ENCODE data around the gene ZCCHC4.

Gene ZCCHC4

GRCh38 chr4:25343671-25344070 lies 31.1 kb downstream of the ZCCHC4 start:
- no peak for ATAC-seq
- TF ChIP-seq TCF4 (CRISPR knock-in tag; IDR thresholded peaks at IDR 0.05; ENCODE audit: borderline replicate concordance) (no peak), ZFP3 (CRISPR knock-in tag; IDR thresholded peaks at IDR 0.05) (no peak), POU6F1 (CRISPR knock-in tag; IDR thresholded peaks at IDR 0.05; ENCODE audit: borderline replicate concordance, low read depth) (no peak), BACH2 (CRISPR knock-in tag; IDR thresholded peaks at IDR 0.05; ENCODE audit: borderline replicate concordance) (no peak), TOX (CRISPR knock-in tag; IDR thresholded peaks at IDR 0.05; ENCODE audit: borderline replicate concordance) (no peak), RARB (CRISPR knock-in tag; IDR thresholded peaks at IDR 0.05) (no peak), SNAI2 (CRISPR knock-in tag; IDR thresholded peaks at IDR 0.05) (no peak), ZC3H10 (CRISPR knock-in tag; IDR thresholded peaks at IDR 0.05) (no peak), ZFP30 (CRISPR knock-in tag; IDR thresholded peaks at IDR 0.05) (no peak), PPARA (CRISPR knock-in tag; IDR thresholded peaks at IDR 0.05; ENCODE audit: borderline replicate concordance) (no peak), ZNF8 (CRISPR knock-in tag; IDR thresholded peaks at IDR 0.05) (no peak), GLIS3 (CRISPR knock-in tag; IDR thresholded peaks at IDR 0.05) (no peak), OSR1 (CRISPR knock-in tag; IDR thresholded peaks at IDR 0.05) (no peak), ZNF70 (CRISPR knock-in tag; IDR thresholded peaks at IDR 0.05) (no peak), CSDC2 (CRISPR knock-in tag; IDR thresholded peaks at IDR 0.05) (no peak), ESRRG (CRISPR knock-in tag; IDR thresholded peaks at IDR 0.05) (no peak)
- TF ChIP-seq, protein P1, sequence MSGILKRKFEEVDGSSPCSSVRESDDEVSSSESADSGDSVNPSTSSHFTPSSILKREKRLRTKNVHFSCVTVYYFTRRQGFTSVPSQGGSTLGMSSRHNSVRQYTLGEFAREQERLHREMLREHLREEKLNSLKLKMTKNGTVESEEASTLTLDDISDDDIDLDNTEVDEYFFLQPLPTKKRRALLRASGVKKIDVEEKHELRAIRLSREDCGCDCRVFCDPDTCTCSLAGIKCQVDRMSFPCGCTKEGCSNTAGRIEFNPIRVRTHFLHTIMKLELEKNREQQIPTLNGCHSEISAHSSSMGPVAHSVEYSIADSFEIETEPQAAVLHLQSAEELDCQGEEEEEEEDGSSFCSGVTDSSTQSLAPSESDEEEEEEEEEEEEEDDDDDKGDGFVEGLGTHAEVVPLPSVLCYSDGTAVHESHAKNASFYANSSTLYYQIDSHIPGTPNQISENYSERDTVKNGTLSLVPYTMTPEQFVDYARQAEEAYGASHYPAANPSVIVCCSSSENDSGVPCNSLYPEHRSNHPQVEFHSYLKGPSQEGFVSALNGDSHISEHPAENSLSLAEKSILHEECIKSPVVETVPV (CRISPR knock-in tag; IDR thresholded peaks at IDR 0.05): no peak
- TF ChIP-seq, protein P2, sequence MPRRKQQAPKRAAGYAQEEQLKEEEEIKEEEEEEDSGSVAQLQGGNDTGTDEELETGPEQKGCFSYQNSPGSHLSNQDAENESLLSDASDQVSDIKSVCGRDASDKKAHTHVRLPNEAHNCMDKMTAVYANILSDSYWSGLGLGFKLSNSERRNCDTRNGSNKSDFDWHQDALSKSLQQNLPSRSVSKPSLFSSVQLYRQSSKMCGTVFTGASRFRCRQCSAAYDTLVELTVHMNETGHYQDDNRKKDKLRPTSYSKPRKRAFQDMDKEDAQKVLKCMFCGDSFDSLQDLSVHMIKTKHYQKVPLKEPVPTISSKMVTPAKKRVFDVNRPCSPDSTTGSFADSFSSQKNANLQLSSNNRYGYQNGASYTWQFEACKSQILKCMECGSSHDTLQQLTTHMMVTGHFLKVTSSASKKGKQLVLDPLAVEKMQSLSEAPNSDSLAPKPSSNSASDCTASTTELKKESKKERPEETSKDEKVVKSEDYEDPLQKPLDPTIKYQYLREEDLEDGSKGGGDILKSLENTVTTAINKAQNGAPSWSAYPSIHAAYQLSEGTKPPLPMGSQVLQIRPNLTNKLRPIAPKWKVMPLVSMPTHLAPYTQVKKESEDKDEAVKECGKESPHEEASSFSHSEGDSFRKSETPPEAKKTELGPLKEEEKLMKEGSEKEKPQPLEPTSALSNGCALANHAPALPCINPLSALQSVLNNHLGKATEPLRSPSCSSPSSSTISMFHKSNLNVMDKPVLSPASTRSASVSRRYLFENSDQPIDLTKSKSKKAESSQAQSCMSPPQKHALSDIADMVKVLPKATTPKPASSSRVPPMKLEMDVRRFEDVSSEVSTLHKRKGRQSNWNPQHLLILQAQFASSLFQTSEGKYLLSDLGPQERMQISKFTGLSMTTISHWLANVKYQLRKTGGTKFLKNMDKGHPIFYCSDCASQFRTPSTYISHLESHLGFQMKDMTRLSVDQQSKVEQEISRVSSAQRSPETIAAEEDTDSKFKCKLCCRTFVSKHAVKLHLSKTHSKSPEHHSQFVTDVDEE (CRISPR knock-in tag; IDR thresholded peaks at IDR 0.05): no peak
- TF ChIP-seq, protein P3, sequence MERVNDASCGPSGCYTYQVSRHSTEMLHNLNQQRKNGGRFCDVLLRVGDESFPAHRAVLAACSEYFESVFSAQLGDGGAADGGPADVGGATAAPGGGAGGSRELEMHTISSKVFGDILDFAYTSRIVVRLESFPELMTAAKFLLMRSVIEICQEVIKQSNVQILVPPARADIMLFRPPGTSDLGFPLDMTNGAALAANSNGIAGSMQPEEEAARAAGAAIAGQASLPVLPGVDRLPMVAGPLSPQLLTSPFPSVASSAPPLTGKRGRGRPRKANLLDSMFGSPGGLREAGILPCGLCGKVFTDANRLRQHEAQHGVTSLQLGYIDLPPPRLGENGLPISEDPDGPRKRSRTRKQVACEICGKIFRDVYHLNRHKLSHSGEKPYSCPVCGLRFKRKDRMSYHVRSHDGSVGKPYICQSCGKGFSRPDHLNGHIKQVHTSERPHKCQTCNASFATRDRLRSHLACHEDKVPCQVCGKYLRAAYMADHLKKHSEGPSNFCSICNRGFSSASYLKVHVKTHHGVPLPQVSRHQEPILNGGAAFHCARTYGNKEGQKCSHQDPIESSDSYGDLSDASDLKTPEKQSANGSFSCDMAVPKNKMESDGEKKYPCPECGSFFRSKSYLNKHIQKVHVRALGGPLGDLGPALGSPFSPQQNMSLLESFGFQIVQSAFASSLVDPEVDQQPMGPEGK (CRISPR knock-in tag; IDR thresholded peaks at IDR 0.05; ENCODE audit: borderline replicate concordance): no peak

- no peak for ATAC-seq
- TF ChIP-seq POU6F1 (CRISPR knock-in tag; IDR thresholded peaks at IDR 0.05; ENCODE audit: borderline replicate concordance, low read depth) (no peak), PPARA (CRISPR knock-in tag; IDR thresholded peaks at IDR 0.05; ENCODE audit: borderline replicate concordance) (no peak), RARB (CRISPR knock-in tag; IDR thresholded peaks at IDR 0.05) (no peak), ZFP3 (CRISPR knock-in tag; IDR thresholded peaks at IDR 0.05) (no peak), ESRRG (CRISPR knock-in tag; IDR thresholded peaks at IDR 0.05) (no peak), TCF4 (CRISPR knock-in tag; IDR thresholded peaks at IDR 0.05; ENCODE audit: borderline replicate concordance) (no peak), TOX (CRISPR knock-in tag; IDR thresholded peaks at IDR 0.05; ENCODE audit: borderline replicate concordance) (no peak), CREB5 (CRISPR knock-in tag; IDR thresholded peaks at IDR 0.05; ENCODE audit: low read depth) (no peak), ZFP30 (CRISPR knock-in tag; IDR thresholded peaks at IDR 0.05) (no peak), ARNTL (CRISPR knock-in tag; IDR thresholded peaks at IDR 0.05; ENCODE audit: borderline replicate concordance, low read depth) (no peak), GLIS3 (CRISPR knock-in tag; IDR thresholded peaks at IDR 0.05) (no peak), CSDC2 (CRISPR knock-in tag; IDR thresholded peaks at IDR 0.05) (no peak), ISL1 (CRISPR knock-in tag; IDR thresholded peaks at IDR 0.05) (no peak), ZNF8 (CRISPR knock-in tag; IDR thresholded peaks at IDR 0.05) (no peak), SNAI2 (CRISPR knock-in tag; IDR thresholded peaks at IDR 0.05) (no peak), ZC3H10 (CRISPR knock-in tag; IDR thresholded peaks at IDR 0.05) (no peak), OSR1 (CRISPR knock-in tag; IDR thresholded peaks at IDR 0.05) (no peak)
- TF ChIP-seq, protein P1 (CRISPR knock-in tag; IDR thresholded peaks at IDR 0.05): no peak
- TF ChIP-seq, protein P2 (CRISPR knock-in tag; IDR thresholded peaks at IDR 0.05): no peak
Observed at GRCh38 chr4:25345744-25346143, 33.2 kb downstream of the ZCCHC4 start.

Data from SK-N-SH treated with all-trans-retinoic acid at 6 μM for 48 hours (cell line).